SK-N-SH (cell line): Measurements from ENCODE around the gene SH3PXD2A. TPM values are rescaled to one million over a fixed set of nuclear protein-coding genes. Genes with fewer than 3 reads are reported as not detected.

Experiments
- CTCF ChIA-PET: fragments of 300-600, 350-600 bp; formaldehyde crosslinking; extraction: SDS; loops from one replicate; lab custom pipeline; 2021; lab: Yijun Ruan, JAX
- POLR2A ChIA-PET: fragments of 350-600 bp; sonication (Branson Sonifier 250); formaldehyde crosslinking; extraction: SDS; loops from one replicate; lab custom pipeline; 2020; ENCODE audit warnings: antibody characterized with exemption, inconsistent platforms; lab: Yijun Ruan, JAX
- DNase-seq: peaks from one replicate; pipeline ENCODE4 v3.0.0; 2012
- H2AFZ ChIP-seq: fragments of 200-600 bp; sonication (generic); 2 replicates; pipeline ENCODE4 v1.8.1; 2016; ENCODE audit warnings: antibody characterized with exemption, mild to moderate bottlenecking, low read depth
- H3F3A ChIP-seq: fragments of 200-600 bp; sonication (generic); replicated peaks from 2 replicates; pipeline ENCODE3; 2016; ENCODE audit warnings: antibody characterized with exemption, mild to moderate bottlenecking; ENCODE audit not compliant: insufficient read depth
- H3K27ac ChIP-seq, 2 experiments: fragments of 200-500 bp in 1 of 2; fragments of 200-600 bp in 1 of 2; sonication (Bioruptor generic) in 1 of 2; sonication (generic), shearing (Covaris generic) in 1 of 2; 2 replicates each; pipeline versions ENCODE4 v1.5.1 to v1.6.1; 2014 to 2016; ENCODE audit warnings: low read depth in 2 of 2, inconsistent platforms in 1 of 2, low read length in 1 of 2, mild to moderate bottlenecking in 1 of 2, mixed read lengths in 1 of 2
- H3K27me3 ChIP-seq: fragments of 200-600 bp; sonication (generic), shearing (Covaris generic); 2 replicates; pipeline ENCODE4 v1.6.1; 2016; ENCODE audit warnings: mixed run types; ENCODE audit not compliant: insufficient read depth
- H3K36me3 ChIP-seq, 2 experiments: fragments of 200-500 bp in 1 of 2; fragments of 200-600 bp in 1 of 2; sonication (Bioruptor generic) in 1 of 2; sonication (generic) in 1 of 2; replicated peaks in 1 of 2; 2 replicates each; pipeline versions ENCODE3 to v1.5.1; 2014 to 2016; ENCODE audit warnings: low read length in 1 of 2, mild to moderate bottlenecking in 1 of 2; ENCODE audit not compliant: insufficient read depth in 2 of 2, control insufficient read depth in 1 of 2
- H3K4me1 ChIP-seq, 2 experiments: fragments of 200-500 bp in 1 of 2; fragments of 200-600 bp in 1 of 2; sonication (Bioruptor generic) in 1 of 2; sonication (generic), shearing (Covaris generic) in 1 of 2; 2 replicates each; pipeline versions ENCODE4 v1.5.1 to v1.6.1; 2014 to 2016; ENCODE audit warnings: low read depth in 1 of 2, low read length in 1 of 2, mixed run types in 1 of 2; ENCODE audit not compliant: insufficient read depth in 2 of 2, control insufficient read depth in 1 of 2
- H3K4me2 ChIP-seq: fragments of 200-600 bp; sonication (generic), shearing (Covaris generic); 2 replicates; pipeline ENCODE4 v1.6.1; 2017; ENCODE audit warnings: mixed run types
- H3K4me3 ChIP-seq, 2 experiments: fragments of 200-500 bp in 1 of 2; fragments of 200-600 bp in 1 of 2; sonication (Bioruptor generic) in 1 of 2; sonication (generic), shearing (Covaris generic) in 1 of 2; 2 replicates each; pipeline versions ENCODE4 v1.5.1 to v1.8.1; 2014 to 2016; ENCODE audit warnings: low read depth in 2 of 2, inconsistent platforms in 1 of 2, low read length in 1 of 2, mild to moderate bottlenecking in 1 of 2, mixed read lengths in 1 of 2, moderate library complexity in 1 of 2
- H3K79me2 ChIP-seq: fragments of 200-600 bp; sonication (generic); 2 replicates; pipeline ENCODE4 v1.8.1; 2017; ENCODE audit warnings: mild to moderate bottlenecking; ENCODE audit not compliant: insufficient read depth
- H3K9ac ChIP-seq: fragments of 200-600 bp; sonication (generic); 2 replicates; pipeline ENCODE4 v1.6.1; 2017; ENCODE audit warnings: mixed run types
- H3K9me2 ChIP-seq: fragments of 200-600 bp; sonication (generic); 2 replicates; pipeline ENCODE4 v1.6.1; 2017; ENCODE audit warnings: mixed run types
- H3K9me3 ChIP-seq: fragments of 200-600 bp; sonication (generic); 2 replicates; pipeline ENCODE4 v1.6.1; 2017; ENCODE audit warnings: mixed run types, mild to moderate bottlenecking, moderate library complexity
- H4K20me1 ChIP-seq: fragments of 200-600 bp; sonication (generic); 2 replicates; pipeline ENCODE4 v1.6.1; 2017; ENCODE audit warnings: mild to moderate bottlenecking, mixed run types; ENCODE audit not compliant: insufficient read depth
- ELF1 ChIP-seq: IDR thresholded peaks from 2 replicates; pipeline ENCODE4 v1.4.0; 2012
- EP300 ChIP-seq, 2 experiments: IDR thresholded peaks; 2 replicates each; pipeline versions ENCODE4 v1.4.0 to v1.6.1; 2012; ENCODE audit warnings: borderline replicate concordance in 1 of 2, low read depth in 1 of 2, low read length in 1 of 2
- EZH2phosphoT487 ChIP-seq: fragments of 200-600 bp; sonication (generic); IDR thresholded peaks from 2 replicates; pipeline ENCODE4 v1.6.1; 2017; ENCODE audit warnings: low read depth, mixed run types, mild to moderate bottlenecking, antibody characterized with exemption, moderate library complexity, borderline replicate concordance
- FOSL2 ChIP-seq: IDR thresholded peaks from 2 replicates; pipeline ENCODE4 v1.4.0; 2012; ENCODE audit warnings: low read depth, mild to moderate bottlenecking, moderate library complexity, borderline replicate concordance
- FOXJ3 ChIP-seq: sonication (generic); formaldehyde crosslinking; IDR thresholded peaks from 2 replicates; pipeline ENCODE4 v1.5.1; 2020; ENCODE audit warnings: mild to moderate bottlenecking, missing genetic modification reagents
- GABPA ChIP-seq: IDR thresholded peaks from 2 replicates; pipeline ENCODE4 v1.4.0; 2012; ENCODE audit warnings: low read depth, mild to moderate bottlenecking
- MEF2A ChIP-seq: IDR thresholded peaks from 2 replicates; pipeline ENCODE4 v1.4.0; 2012; ENCODE audit warnings: low read depth, borderline replicate concordance
- MXI1 ChIP-seq: IDR thresholded peaks from 2 replicates; pipeline ENCODE4 v1.6.1; 2012; ENCODE audit warnings: mild to moderate bottlenecking, low read depth, low read length, improper control_type of control experiment
- PBX3 ChIP-seq: IDR thresholded peaks from 2 replicates; pipeline ENCODE4; 2012
- RAD21 ChIP-seq: IDR thresholded peaks from 2 replicates; pipeline ENCODE4 v1.6.1; 2012; ENCODE audit warnings: mild to moderate bottlenecking, low read length
- RFX5 ChIP-seq: IDR thresholded peaks from 2 replicates; pipeline ENCODE4 v1.6.1; 2012; ENCODE audit warnings: mild to moderate bottlenecking, improper control_type of control experiment, low read length
- SMC3 ChIP-seq: IDR thresholded peaks from 2 replicates; pipeline ENCODE4 v1.6.1; 2012; ENCODE audit warnings: low read depth, low read length, improper control_type of control experiment
- TAF1 ChIP-seq: IDR thresholded peaks from 2 replicates; pipeline ENCODE4 v1.6.1; 2012; ENCODE audit warnings: low read depth, mild to moderate bottlenecking, low read length, moderate library complexity, borderline replicate concordance
- TCF12 ChIP-seq: IDR thresholded peaks from 2 replicates; pipeline ENCODE4 v1.4.0; 2012
- TEAD4 ChIP-seq: IDR thresholded peaks from 2 replicates; pipeline ENCODE4 v1.4.0; 2012; ENCODE audit warnings: mild to moderate bottlenecking, borderline replicate concordance; ENCODE audit not compliant: insufficient read depth
- USF1 ChIP-seq: IDR thresholded peaks from 2 replicates; pipeline ENCODE4 v1.4.0; 2012; ENCODE audit warnings: low read depth, borderline replicate concordance
- USF2 ChIP-seq: fragments of 150-350 bp; IDR thresholded peaks from 2 replicates; pipeline ENCODE4 v1.6.1; 2017; ENCODE audit warnings: antibody characterized with exemption, low read length, low read depth, borderline replicate concordance
- YY1 ChIP-seq: IDR thresholded peaks from 2 replicates; pipeline ENCODE4 v1.4.0; 2012; ENCODE audit warnings: low read depth, mild to moderate bottlenecking
- whole genome bisulfite sequencing: methylation state at CpG from one replicate; pipeline ENCODE4 v1.1.6; 2017; ENCODE audit warnings: low lambda C conversion rate; 5-methylcytosine and 5-hydroxymethylcytosine counted together
- polyA plus RNA-seq, 3 experiments: library from polyadenylated mRNA; depleted of rRNA; stranded (reverse); fragments of >200 nt; gene quantifications; 2 replicates each; pipeline ENCODE4 v1.2.3, GENCODE V29; 2012

Gene SH3PXD2A
- polyA plus RNA-seq, 1 of the 3 experiments (the other 2 are of a cell fraction) = 2.5 TPM

DNA sequence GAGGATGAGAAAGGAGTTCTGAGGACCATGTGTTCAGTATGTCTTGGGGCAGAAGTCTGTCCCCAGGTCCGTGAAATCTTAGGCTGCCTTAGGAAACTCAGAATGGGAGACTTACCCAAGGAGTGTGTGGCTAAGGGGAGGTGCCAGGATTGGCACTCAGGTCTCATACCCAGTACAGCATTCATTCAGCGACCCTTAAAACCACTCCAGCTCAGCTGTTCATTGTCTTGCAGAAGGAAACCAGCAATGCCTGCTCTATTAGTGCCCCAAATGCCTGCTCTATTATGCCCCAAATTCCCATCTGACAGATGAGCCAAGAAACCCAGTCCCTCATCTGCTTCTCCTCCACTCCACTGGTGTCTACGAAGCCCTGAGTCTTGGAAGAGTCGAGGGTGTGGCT, 214.1 kb downstream of the SH3PXD2A start:
- Histone ChIP-seq H3K4me1 (peaks cover 6 to 40% of the 10 kb centered on the region in 2 experiments; a peak in 2 of 4 replicates), H4K20me1 (no peaks in the 10 kb centered on the region), H2AFZ (no peak overlapping the region), H3K27me3 (no peaks in the 10 kb centered on the region), H3K79me2 (no peaks in the 10 kb centered on the region), H3K9me2 (no peaks in the 10 kb centered on the region), H3K27ac (no peak overlapping the region), H3K4me3 (no peak overlapping the region), H3F3A (peaks cover 13% of the 10 kb centered on the region), H3K4me2 (no peak overlapping the region), H3K9me3 (no peaks in the 10 kb centered on the region), H3K9ac (no peak overlapping the region), H3K36me3 (no peaks in the 10 kb centered on the region)
- CTCF ChIA-PET = interaction anchor here (1.3 to 5.3 kb wide), 2 partner anchors 45 to 70 kb away, joined by 4 to 20 read pairs; no protein-coding TSS in a partner anchor
- POLR2A ChIA-PET = no interaction called here
- TF ChIP-seq USF2 (no peak), USF1 (no peak), EP300 (IDR thresholded peaks at IDR 0.05; ENCODE audit: borderline replicate concordance in 1 of 2, low read depth in 1 of 2, low read length in 1 of 2) (no peak)
- WGBS = 89% methylated on average over 3 of the region's 4 CpGs
- no peak for DNase-seq

- no peaks in the 10 kb centered on the region for H4K20me1 ChIP-seq
- H2AFZ ChIP-seq = no peak overlapping the region
- no peaks in the 10 kb centered on the region for H3K36me3 ChIP-seq
- POLR2A ChIA-PET = no interaction called here
- H3K27me3 ChIP-seq = no peaks in the 10 kb centered on the region
- DNase-seq = no peak
- H3K79me2 ChIP-seq = no peaks in the 10 kb centered on the region
- H3F3A ChIP-seq = peaks cover 10% of the 10 kb centered on the region
- H3K9me2 ChIP-seq = no peaks in the 10 kb centered on the region
- no peak overlapping the region for H3K4me2 ChIP-seq
- no peak overlapping the region for H3K4me3 ChIP-seq
- H3K27ac ChIP-seq = peak overlapping the region in 1 of 2 experiments; percentile 3; a peak in 1 of 4 replicates
- H3K4me1 ChIP-seq = peaks cover 2 to 45% of the 10 kb centered on the region in 2 experiments; a peak in 2 of 4 replicates
- TF ChIP-seq MXI1 = no peak
- no peak for TF ChIP-seq YY1
- no peak for TF ChIP-seq EP300 (IDR thresholded peaks at IDR 0.05; ENCODE audit: borderline replicate concordance in 1 of 2, low read depth in 1 of 2, low read length in 1 of 2)
- TF ChIP-seq, all 33 proteins: peak for 0
- WGBS = 86% methylated on average over 11 of the region's 11 CpGs
- CTCF ChIA-PET = interaction anchor here (1.2 to 5.3 kb wide), 3 partner anchors 10 to 71 kb away, joined by 3 to 20 read pairs (median 4); no protein-coding TSS in a partner anchor
- Histone ChIP-seq H3K9ac (no peak overlapping the region), H3K9me3 (no peaks in the 10 kb centered on the region)
These were observed 214.8 kb downstream of the SH3PXD2A start for GRCh38 chr10:103640436-103641181.

DNA sequence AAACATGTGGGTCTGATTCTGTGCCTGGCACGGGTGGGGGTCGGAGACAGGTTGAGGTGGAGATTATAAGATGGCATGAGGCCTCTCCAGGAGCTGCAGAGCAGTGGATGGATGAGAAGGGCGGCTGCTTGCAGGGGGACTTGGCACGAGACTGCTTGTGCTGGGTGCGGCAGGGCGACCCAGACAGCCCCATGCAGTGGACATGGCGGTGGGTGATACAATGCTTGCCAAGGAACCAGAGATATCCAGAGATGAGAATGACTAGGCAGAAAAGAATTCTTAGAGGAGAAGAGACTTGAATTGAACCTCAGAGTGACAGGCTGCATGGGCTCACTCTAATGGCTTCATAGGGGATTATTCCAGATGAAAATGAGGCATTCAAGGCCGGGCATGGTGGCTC, 216.4 kb downstream of the SH3PXD2A start:
- CTCF ChIA-PET = interaction anchor here (0.9 to 5.3 kb wide), 3 partner anchors 26 to 47 kb away, joined by 3 to 20 read pairs (median 6); no protein-coding TSS in a partner anchor
- no peaks in the 10 kb centered on the region for H3K9me3 ChIP-seq
- H3K27me3 ChIP-seq = no peaks in the 10 kb centered on the region
- no peaks in the 10 kb centered on the region for H3K79me2 ChIP-seq
- no peaks in the 10 kb centered on the region for H3K9me2 ChIP-seq
- H3K27ac ChIP-seq = no peak overlapping the region; a peak in 1 of 4 replicates
- 94% methylated on average over 8 of the region's 8 CpGs for WGBS
- H3K36me3 ChIP-seq = no peaks in the 10 kb centered on the region
- no peak overlapping the region for H3K9ac ChIP-seq
- no peak overlapping the region for H2AFZ ChIP-seq
- POLR2A ChIA-PET = no interaction called here
- no peak for DNase-seq
- no peaks in the 10 kb centered on the region for H3F3A ChIP-seq
- TF ChIP-seq RFX5 (no peak), ELF1 (no peak), TEAD4 (no peak), MEF2A (no peak), TAF1 (no peak), MXI1 (no peak), SMC3 (no peak), FOSL2 (no peak), TCF12 (no peak), RAD21 (no peak), FOXJ3 (CRISPR knock-in tag) (no peak), YY1 (no peak), GABPA (no peak), PBX3 (no peak), EZH2phosphoT487 (no peak)
- H4K20me1 ChIP-seq = no peaks in the 10 kb centered on the region
- H3K4me2 ChIP-seq = no peak overlapping the region
- peaks cover 0 to 59% of the 10 kb centered on the region in 2 experiments; a peak in 1 of 4 replicates for H3K4me1 ChIP-seq
- no peak overlapping the region for H3K4me3 ChIP-seq
